Measurements from ENCODE around the gene AP5B1. TPM values are rescaled to one million over a fixed set of nuclear protein-coding genes. Genes with fewer than 3 reads are reported as not detected.

AP5B1 gene
- total RNA-seq, 1 experiment from 2014 or later: 19.5 TPM

GRCh38 chr11:65745049-65745448 is 35.7 kb downstream of the AP5B1 start:
- Histone ChIP-seq H3K36me3 (ENCODE audit: control insufficient read depth in 1 of 2, insufficient read depth in 2 of 2, low read length in 2 of 2) (no peaks in the 10 kb centered on the region), H3K4me3 (replicated peaks in 1 of 2; ENCODE audit: low read depth in 1 of 2, low read length in 2 of 2) (no peak overlapping the region), H3K9me3 (ENCODE audit: control insufficient read depth in 1 of 2, insufficient read depth in 1 of 2, low read depth in 1 of 2, low read length in 2 of 2) (no peaks in the 10 kb centered on the region), H3K4me1 (ENCODE audit: control insufficient read depth in 1 of 2, insufficient read depth in 2 of 2, low read length in 2 of 2) (peaks cover 0 to 12% of the 10 kb centered on the region in 2 experiments; a peak in 2 of 4 replicates), H3K27ac (ENCODE audit: low read depth, low read length) (no peak overlapping the region), H3K27me3 (ENCODE audit: insufficient read depth, low read length) (no peaks in the 10 kb centered on the region; the same call in 1 of the 2 replicates), H3K9me2 (ENCODE audit: insufficient read depth) (no peaks in the 10 kb centered on the region), H2AFZ (ENCODE audit: low read depth, low read length, poor library complexity, severe bottlenecking) (no peak overlapping the region), H3K4me2 (ENCODE audit: low read length) (no peak overlapping the region), H3K9ac (ENCODE audit: low read length) (no peak overlapping the region), H3K79me2 (ENCODE audit: insufficient read depth, low read length) (no peaks in the 10 kb centered on the region), H4K20me1 (ENCODE audit: insufficient read depth) (no peaks in the 10 kb centered on the region)
- RAD21 ChIA-PET (ENCODE audit: low non-redundant PET in 1 of 2, low total read pairs in 2 of 2, uncharacterized antibody in 2 of 2, unreplicated experiment in 2 of 2): interaction anchor here (0.7 to 0.9 kb wide), 2 partner anchors 29 to 323 kb away, joined by 4 read pairs; no protein-coding TSS in a partner anchor
- TF ChIP-seq EZH2 (IDR thresholded peaks at IDR 0.05) (no peak), SIN3A (IDR thresholded peaks at IDR 0.05; ENCODE audit: low read depth) (no peak), POLR2AphosphoS5 (IDR thresholded peaks at IDR 0.05; ENCODE audit: low read depth, low read length) (no peak), POLR2A (IDR thresholded peaks at IDR 0.05; ENCODE audit: borderline replicate concordance, extremely low read depth, insufficient read depth, insufficient read length) (no peak), YY1 (IDR thresholded peaks at IDR 0.05; ENCODE audit: extremely low read depth, insufficient replicate concordance, low read depth, low read length) (no peak), TCF7L2 (IDR thresholded peaks at IDR 0.05; ENCODE audit: borderline replicate concordance, extremely low read depth, insufficient read depth, insufficient read length) (no peak), EGR1 (IDR thresholded peaks at IDR 0.05; ENCODE audit: low read depth) (no peak), CBX3 (IDR thresholded peaks at IDR 0.05; ENCODE audit: low read depth) (no peak), SRF (IDR thresholded peaks at IDR 0.05; ENCODE audit: low read depth) (no peak), JUND (IDR thresholded peaks at IDR 0.05) (no peak), ATF3 (IDR thresholded peaks at IDR 0.05) (no peak), MAX (IDR thresholded peaks at IDR 0.05) (no peak), RAD21 (IDR thresholded peaks at IDR 0.05; ENCODE audit: low read depth) (no peak), FOSL1 (IDR thresholded peaks at IDR 0.05; ENCODE audit: low read depth) (no peak)
- TF ChIP-seq, protein P1, sequence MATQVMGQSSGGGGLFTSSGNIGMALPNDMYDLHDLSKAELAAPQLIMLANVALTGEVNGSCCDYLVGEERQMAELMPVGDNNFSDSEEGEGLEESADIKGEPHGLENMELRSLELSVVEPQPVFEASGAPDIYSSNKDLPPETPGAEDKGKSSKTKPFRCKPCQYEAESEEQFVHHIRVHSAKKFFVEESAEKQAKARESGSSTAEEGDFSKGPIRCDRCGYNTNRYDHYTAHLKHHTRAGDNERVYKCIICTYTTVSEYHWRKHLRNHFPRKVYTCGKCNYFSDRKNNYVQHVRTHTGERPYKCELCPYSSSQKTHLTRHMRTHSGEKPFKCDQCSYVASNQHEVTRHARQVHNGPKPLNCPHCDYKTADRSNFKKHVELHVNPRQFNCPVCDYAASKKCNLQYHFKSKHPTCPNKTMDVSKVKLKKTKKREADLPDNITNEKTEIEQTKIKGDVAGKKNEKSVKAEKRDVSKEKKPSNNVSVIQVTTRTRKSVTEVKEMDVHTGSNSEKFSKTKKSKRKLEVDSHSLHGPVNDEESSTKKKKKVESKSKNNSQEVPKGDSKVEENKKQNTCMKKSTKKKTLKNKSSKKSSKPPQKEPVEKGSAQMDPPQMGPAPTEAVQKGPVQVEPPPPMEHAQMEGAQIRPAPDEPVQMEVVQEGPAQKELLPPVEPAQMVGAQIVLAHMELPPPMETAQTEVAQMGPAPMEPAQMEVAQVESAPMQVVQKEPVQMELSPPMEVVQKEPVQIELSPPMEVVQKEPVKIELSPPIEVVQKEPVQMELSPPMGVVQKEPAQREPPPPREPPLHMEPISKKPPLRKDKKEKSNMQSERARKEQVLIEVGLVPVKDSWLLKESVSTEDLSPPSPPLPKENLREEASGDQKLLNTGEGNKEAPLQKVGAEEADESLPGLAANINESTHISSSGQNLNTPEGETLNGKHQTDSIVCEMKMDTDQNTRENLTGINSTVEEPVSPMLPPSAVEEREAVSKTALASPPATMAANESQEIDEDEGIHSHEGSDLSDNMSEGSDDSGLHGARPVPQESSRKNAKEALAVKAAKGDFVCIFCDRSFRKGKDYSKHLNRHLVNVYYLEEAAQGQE (IDR thresholded peaks at IDR 0.05; ENCODE audit: low read depth): no peak
- TF ChIP-seq, protein P2, sequence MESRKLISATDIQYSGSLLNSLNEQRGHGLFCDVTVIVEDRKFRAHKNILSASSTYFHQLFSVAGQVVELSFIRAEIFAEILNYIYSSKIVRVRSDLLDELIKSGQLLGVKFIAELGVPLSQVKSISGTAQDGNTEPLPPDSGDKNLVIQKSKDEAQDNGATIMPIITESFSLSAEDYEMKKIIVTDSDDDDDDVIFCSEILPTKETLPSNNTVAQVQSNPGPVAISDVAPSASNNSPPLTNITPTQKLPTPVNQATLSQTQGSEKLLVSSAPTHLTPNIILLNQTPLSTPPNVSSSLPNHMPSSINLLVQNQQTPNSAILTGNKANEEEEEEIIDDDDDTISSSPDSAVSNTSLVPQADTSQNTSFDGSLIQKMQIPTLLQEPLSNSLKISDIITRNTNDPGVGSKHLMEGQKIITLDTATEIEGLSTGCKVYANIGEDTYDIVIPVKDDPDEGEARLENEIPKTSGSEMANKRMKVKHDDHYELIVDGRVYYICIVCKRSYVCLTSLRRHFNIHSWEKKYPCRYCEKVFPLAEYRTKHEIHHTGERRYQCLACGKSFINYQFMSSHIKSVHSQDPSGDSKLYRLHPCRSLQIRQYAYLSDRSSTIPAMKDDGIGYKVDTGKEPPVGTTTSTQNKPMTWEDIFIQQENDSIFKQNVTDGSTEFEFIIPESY (IDR thresholded peaks at IDR 0.05; ENCODE audit: extremely low read depth, insufficient replicate concordance, low read length): no peak
- no peak for ATAC-seq
- BruUV-seq (replicated peaks): no TSS peak
- POLR2A ChIA-PET: no interaction called here
- intact Hi-C loops (cut with micrococcal nuclease): no loop called here
- DNase-seq (ENCODE audit: low read depth, low spot score): no peak
- CTCF ChIA-PET: interaction anchor here (0.7 to 2.0 kb wide), 12 partner anchors 10 to 241 kb away, joined by 3 to 8 read pairs (median 4); partner anchors contain the start of genes AP5B1, FIBP, KAT5 and RNASEH2C

Measured in HCT116 (cell line).